ENCODE results near the gene CCP110. TPM values are rescaled to one million over a fixed set of nuclear protein-coding genes. Genes with fewer than 3 reads are reported as not detected.

The CCP110 gene
- total and polyA plus RNA-seq, 2 of the 13 experiments (the other 11 are each of a cell fraction or from before 2014, with no cell fraction given): 10.0 to 11.1 TPM

- 0 out of 2 replicates have a peak, but pooled peaks have one; percentile 17 for TF ChIP-seq IKZF5 (CRISPR knock-in tag; IDR thresholded peaks at IDR 0.05)
- peak; percentile 68; the same call in 1 of the 2 replicates for TF ChIP-seq HMG20B (CRISPR knock-in tag; conservative IDR thresholded peaks at IDR 0.05)
- 0 out of 2 replicates have a peak, but pooled peaks have one; percentile 3 for TF ChIP-seq HOMEZ (CRISPR knock-in tag; IDR thresholded peaks at IDR 0.05; ENCODE audit: low read depth)
- TF ChIP-seq GMEB1 (CRISPR knock-in tag; IDR thresholded peaks at IDR 0.05; ENCODE audit: borderline replicate concordance): 0 out of 2 replicates have a peak, but pooled peaks have one; percentile 9
- TF ChIP-seq POGZ (CRISPR knock-in tag; IDR thresholded peaks at IDR 0.05): peak; percentile 28; the same call in 1 of the 2 replicates
- 0 out of 2 replicates have a peak, but pooled peaks have one; percentile 26 for TF ChIP-seq ZNF232 (CRISPR knock-in tag; IDR thresholded peaks at IDR 0.05; ENCODE audit: borderline replicate concordance)
- peak; percentile 78; the same call in 1 of the 2 replicates for TF ChIP-seq SOX5 (CRISPR knock-in tag; IDR thresholded peaks at IDR 0.05; ENCODE audit: borderline replicate concordance)
- TF ChIP-seq MED1 (CRISPR knock-in tag; IDR thresholded peaks at IDR 0.05): peak; percentile 71
- TF ChIP-seq KDM1A (CRISPR knock-in tag; IDR thresholded peaks at IDR 0.05): peak; percentile 48; the same call in 1 of the 2 replicates
These were observed 19.7 kb downstream of the CCP110 start (continued) for GRCh38 chr16:19543278-19543996.
